Breast epithelium (tissue), 3 donors: ENCODE measurements around the gene DCUN1D1.

ENCODE experiments used
- POLR2A ChIP-seq: fragments of 450-650 bp; IDR thresholded peaks from one replicate; pipeline ENCODE4 v1.6.1; 2016; ENCODE audit warnings: antibody characterized with exemption, mild to moderate bottlenecking, moderate library complexity
- POLR2AphosphoS5 ChIP-seq, 3 donors: sonication (generic); formaldehyde crosslinking; IDR thresholded peaks; one replicate each; pipeline ENCODE4 v1.6.1; 2017; ENCODE audit warnings: antibody characterized with exemption in 3 of 3
- TF ChIP-seq, protein P1 (sequence below), 3 donors: fragments of 450-650 bp; IDR thresholded peaks; one replicate each; pipeline ENCODE4 v1.5.1; 2016 to 2017; ENCODE audit warnings: antibody characterized with exemption in 3 of 3, mild to moderate bottlenecking in 3 of 3, moderate library complexity in 3 of 3

DNA sequence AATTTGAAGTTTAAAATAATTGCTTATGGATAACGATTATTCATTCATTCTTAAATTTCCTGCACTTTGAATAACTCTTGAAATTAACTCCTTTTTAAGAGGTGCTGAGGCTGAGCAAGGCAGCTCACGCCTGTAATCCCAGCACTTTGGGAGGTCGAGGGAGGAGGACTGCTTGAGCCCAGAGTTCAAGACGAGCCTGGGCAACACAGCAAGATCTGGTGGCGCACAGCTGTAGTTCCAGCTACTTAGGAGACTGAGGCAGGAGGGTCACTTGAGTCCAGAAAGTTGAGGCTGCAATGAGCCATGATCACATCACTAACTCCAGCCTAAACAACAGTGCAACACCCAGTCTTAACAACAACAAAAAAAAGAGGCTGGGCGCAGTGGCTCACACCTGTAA, 8.0 kb downstream of the DCUN1D1 start:
- TF ChIP-seq, protein P1, sequence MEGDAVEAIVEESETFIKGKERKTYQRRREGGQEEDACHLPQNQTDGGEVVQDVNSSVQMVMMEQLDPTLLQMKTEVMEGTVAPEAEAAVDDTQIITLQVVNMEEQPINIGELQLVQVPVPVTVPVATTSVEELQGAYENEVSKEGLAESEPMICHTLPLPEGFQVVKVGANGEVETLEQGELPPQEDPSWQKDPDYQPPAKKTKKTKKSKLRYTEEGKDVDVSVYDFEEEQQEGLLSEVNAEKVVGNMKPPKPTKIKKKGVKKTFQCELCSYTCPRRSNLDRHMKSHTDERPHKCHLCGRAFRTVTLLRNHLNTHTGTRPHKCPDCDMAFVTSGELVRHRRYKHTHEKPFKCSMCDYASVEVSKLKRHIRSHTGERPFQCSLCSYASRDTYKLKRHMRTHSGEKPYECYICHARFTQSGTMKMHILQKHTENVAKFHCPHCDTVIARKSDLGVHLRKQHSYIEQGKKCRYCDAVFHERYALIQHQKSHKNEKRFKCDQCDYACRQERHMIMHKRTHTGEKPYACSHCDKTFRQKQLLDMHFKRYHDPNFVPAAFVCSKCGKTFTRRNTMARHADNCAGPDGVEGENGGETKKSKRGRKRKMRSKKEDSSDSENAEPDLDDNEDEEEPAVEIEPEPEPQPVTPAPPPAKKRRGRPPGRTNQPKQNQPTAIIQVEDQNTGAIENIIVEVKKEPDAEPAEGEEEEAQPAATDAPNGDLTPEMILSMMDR (IDR thresholded peaks at IDR 0.05): no peak
- TF ChIP-seq POLR2AphosphoS5 (IDR thresholded peaks at IDR 0.05) (no peak), POLR2A (no peak)
